Fibroblast of mammary gland (primary cell): ENCODE measurements around the gene SMTNL1.

Experiments used
- DNase-seq: peaks from one replicate; pipeline ENCODE4 v3.0.0-alpha.2; 2010; ENCODE audit warnings: low read depth
- H3K4me3 ChIP-seq: 2 replicates; pipeline ENCODE4 v1.5.1; 2011; ENCODE audit warnings: low read depth, mild to moderate bottlenecking, low read length, moderate library complexity; ENCODE audit not compliant: control insufficient read depth
- CTCF ChIP-seq: conservative IDR thresholded peaks from 2 replicates; pipeline ENCODE4 v1.5.1; 2011; ENCODE audit warnings: low read depth, low read length, inconsistent platforms; ENCODE audit not compliant: control insufficient read depth, insufficient read depth

Gene SMTNL1

GRCh38 chr11:57597916-57598830, 60.8 kb downstream of the SMTNL1 start:
- DNase-seq: peak; percentile 80
- peak overlapping the region; percentile 57 for H3K4me3 ChIP-seq

GRCh38 chr11:57598831-57599155, 61.4 kb downstream of the SMTNL1 start:
- peak; percentile 58 for DNase-seq
- no peak for TF ChIP-seq CTCF
- peak overlapping the region; percentile 57 for H3K4me3 ChIP-seq

More at GRCh38 chr11:57597916-57598830, 60.8 kb downstream of the SMTNL1 start:
- TF ChIP-seq CTCF: no peak

- peak overlapping the region; percentile 57 for H3K4me3 ChIP-seq
- peak; percentile 11 for DNase-seq
- TF ChIP-seq CTCF: no peak
Measured at GRCh38 chr11:57599381-57599780, 62.0 kb downstream of the SMTNL1 start.
